Nephron progenitor cell (in vitro differentiated cells): Measurements from ENCODE around the gene TAF4B.
"Not testable (repeated sequence)": the region's sequence is repeated elsewhere in the genome, so short reads cannot be mapped to it uniquely, and the experiment has no call there.

Experiments
- DNase-seq: peaks from one replicate; pipeline ENCODE4 v3.0.0; 2021
- H3K27ac Mint-ChIP-seq: 2 replicates; pipeline ENCODE4 v1.8.0; 2021; ENCODE audit warnings: mild to moderate bottlenecking, moderate library complexity, mixed read lengths
- H3K27me3 Mint-ChIP-seq: 2 replicates; pipeline ENCODE4 v1.8.0; 2021; ENCODE audit warnings: mild to moderate bottlenecking, low read depth, mixed read lengths; ENCODE audit not compliant: poor library complexity
- H3K36me3 Mint-ChIP-seq: 2 replicates; pipeline ENCODE4 v1.8.0; 2021; ENCODE audit warnings: low read depth, mixed read lengths
- H3K4me1 Mint-ChIP-seq: 2 replicates; pipeline ENCODE4 v1.8.0; 2021; ENCODE audit warnings: mixed read lengths
- H3K4me3 Mint-ChIP-seq: 2 replicates; pipeline ENCODE4 v1.8.0; 2021; ENCODE audit warnings: mild to moderate bottlenecking, moderate library complexity, mixed read lengths
- H3K9me3 Mint-ChIP-seq: 2 replicates; pipeline ENCODE4 v1.8.0; 2021; ENCODE audit warnings: mild to moderate bottlenecking, moderate library complexity, mixed read lengths
- TF ChIP-seq, protein P1 (sequence below): fragments of 200-600 bp; sonication (generic); IDR thresholded peaks from 2 replicates; pipeline ENCODE4 v1.5.0; 2021; ENCODE audit warnings: antibody characterized with exemption

Gene TAF4B

GRCh38 chr18:26227051-26227670 is 916 bp downstream of the TAF4B start:
- H3K27me3 Mint-ChIP-seq: peaks cover 15% of the 10 kb centered on the region

GRCh38 chr18:26228562-26229260 is 2.5 kb downstream of the TAF4B start:
- Mint-ChIP-seq H3K27me3 (peaks cover 15% of the 10 kb centered on the region), H3K4me1 (peaks cover 48% of the 10 kb centered on the region), H3K36me3 (peaks cover 21% of the 10 kb centered on the region), H3K9me3 (peaks cover 13% of the 10 kb centered on the region), H3K27ac (no peak overlapping the region), H3K4me3 (peak overlapping the region; percentile 96)
- TF ChIP-seq, protein P1, sequence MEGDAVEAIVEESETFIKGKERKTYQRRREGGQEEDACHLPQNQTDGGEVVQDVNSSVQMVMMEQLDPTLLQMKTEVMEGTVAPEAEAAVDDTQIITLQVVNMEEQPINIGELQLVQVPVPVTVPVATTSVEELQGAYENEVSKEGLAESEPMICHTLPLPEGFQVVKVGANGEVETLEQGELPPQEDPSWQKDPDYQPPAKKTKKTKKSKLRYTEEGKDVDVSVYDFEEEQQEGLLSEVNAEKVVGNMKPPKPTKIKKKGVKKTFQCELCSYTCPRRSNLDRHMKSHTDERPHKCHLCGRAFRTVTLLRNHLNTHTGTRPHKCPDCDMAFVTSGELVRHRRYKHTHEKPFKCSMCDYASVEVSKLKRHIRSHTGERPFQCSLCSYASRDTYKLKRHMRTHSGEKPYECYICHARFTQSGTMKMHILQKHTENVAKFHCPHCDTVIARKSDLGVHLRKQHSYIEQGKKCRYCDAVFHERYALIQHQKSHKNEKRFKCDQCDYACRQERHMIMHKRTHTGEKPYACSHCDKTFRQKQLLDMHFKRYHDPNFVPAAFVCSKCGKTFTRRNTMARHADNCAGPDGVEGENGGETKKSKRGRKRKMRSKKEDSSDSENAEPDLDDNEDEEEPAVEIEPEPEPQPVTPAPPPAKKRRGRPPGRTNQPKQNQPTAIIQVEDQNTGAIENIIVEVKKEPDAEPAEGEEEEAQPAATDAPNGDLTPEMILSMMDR: no peak
- DNase-seq: no peak

More at GRCh38 chr18:26227051-26227670, 916 bp downstream of the TAF4B start:
- TF ChIP-seq, protein P1: no peak
- Mint-ChIP-seq H3K4me1 (peaks cover 39% of the 10 kb centered on the region), H3K9me3 (peaks cover 8% of the 10 kb centered on the region), H3K36me3 (peaks cover 12% of the 10 kb centered on the region), H3K4me3 (peak overlapping the region; percentile 96), H3K27ac (no peak overlapping the region)
- no peak for DNase-seq

DNA sequence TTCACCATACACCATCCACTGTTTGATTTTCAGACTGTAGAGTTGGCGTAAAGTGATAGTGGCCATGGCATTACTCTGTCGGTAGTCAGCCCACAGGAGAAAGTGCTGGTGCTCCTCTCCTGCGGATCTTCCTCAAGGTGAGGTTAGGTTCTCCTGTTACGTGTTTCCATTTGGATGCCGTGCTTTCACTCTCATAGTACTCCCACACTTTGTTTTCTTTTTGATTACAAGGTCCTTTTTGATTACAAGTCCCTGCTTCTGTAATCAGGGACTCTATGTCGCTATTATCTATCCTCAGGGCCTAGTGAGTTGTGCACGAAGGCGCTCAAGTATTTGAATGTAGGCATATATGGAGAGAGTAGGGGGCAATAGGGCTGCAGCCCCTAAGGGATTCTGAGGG is 4.3 kb downstream of the TAF4B start:
- Mint-ChIP-seq H3K4me1 (peaks cover 48% of the 10 kb centered on the region), H3K36me3 (peaks cover 28% of the 10 kb centered on the region), H3K9me3 (peaks cover 13% of the 10 kb centered on the region), H3K27ac (no peak overlapping the region), H3K27me3 (peaks cover 8% of the 10 kb centered on the region), H3K4me3 (no peak overlapping the region)
- TF ChIP-seq, protein P1: no peak
- no peak for DNase-seq

DNA sequence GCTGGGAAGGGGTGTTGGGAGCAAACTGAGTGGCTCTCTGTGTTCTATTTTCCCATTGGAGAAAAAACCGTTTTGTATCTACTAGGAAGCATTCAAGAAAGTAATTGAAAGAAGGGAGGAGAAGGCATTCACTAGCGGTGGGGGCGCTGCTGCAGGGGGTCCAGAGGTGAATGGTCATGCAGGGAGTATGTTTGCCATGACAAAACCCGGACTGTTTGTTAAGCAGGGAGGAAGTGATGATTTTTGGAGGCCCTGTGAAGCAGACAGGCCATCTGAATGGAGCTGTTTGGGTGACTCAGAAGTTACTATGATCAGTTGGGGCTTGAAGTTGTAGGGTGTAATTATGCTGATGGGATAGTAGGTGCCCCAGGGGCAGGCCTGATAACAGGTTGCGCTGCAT is 7.0 kb downstream of the TAF4B start:
- no peak for DNase-seq
- H3K9me3 Mint-ChIP-seq: peaks cover 27% of the 10 kb centered on the region
- peaks cover 28% of the 10 kb centered on the region for H3K36me3 Mint-ChIP-seq
- TF ChIP-seq, protein P1: no peak
- peaks cover 54% of the 10 kb centered on the region for H3K4me1 Mint-ChIP-seq
- H3K27me3 Mint-ChIP-seq: no peaks in the 10 kb centered on the region
- H3K27ac Mint-ChIP-seq: no peak overlapping the region
- H3K4me3 Mint-ChIP-seq: no peak overlapping the region

GRCh38 chr18:26237363-26237762 is 11.1 kb downstream of the TAF4B start:
- peak overlapping the region; percentile 13 for H3K4me3 Mint-ChIP-seq
- H3K36me3 Mint-ChIP-seq: peaks cover 26% of the 10 kb centered on the region
- peaks cover 37% of the 10 kb centered on the region for H3K4me1 Mint-ChIP-seq
- DNase-seq, H3K27me3 Mint-ChIP-seq: not testable (repeated sequence)
- peak overlapping the region; percentile 95 for H3K27ac Mint-ChIP-seq
- H3K9me3 Mint-ChIP-seq: peaks cover 54% of the 10 kb centered on the region

DNA sequence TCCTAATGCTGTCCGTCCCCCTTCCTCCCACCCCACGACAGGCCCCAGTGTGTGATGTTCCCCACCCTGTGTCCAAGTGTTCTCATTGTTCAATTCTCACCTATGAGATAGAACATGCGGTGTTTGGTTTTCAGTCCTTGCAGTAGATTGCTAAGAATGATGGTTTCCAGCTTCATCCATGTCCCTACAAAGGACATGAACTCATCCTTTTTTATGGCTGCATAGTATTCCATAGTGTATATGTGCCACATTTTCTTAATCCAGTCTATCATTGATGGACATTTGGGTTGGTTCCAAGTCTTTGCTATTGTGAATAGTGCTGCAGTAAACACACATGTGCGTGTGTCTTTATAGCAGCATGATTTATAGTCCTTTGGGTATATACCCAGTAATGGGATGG is 12.5 kb downstream of the TAF4B start:
- H3K4me1 Mint-ChIP-seq: peaks cover 28% of the 10 kb centered on the region
- H3K36me3 Mint-ChIP-seq: peaks cover 30% of the 10 kb centered on the region
- H3K4me3 Mint-ChIP-seq, H3K27ac Mint-ChIP-seq, DNase-seq, H3K27me3 Mint-ChIP-seq: not testable (repeated sequence)
- peaks cover 62% of the 10 kb centered on the region for H3K9me3 Mint-ChIP-seq

DNA sequence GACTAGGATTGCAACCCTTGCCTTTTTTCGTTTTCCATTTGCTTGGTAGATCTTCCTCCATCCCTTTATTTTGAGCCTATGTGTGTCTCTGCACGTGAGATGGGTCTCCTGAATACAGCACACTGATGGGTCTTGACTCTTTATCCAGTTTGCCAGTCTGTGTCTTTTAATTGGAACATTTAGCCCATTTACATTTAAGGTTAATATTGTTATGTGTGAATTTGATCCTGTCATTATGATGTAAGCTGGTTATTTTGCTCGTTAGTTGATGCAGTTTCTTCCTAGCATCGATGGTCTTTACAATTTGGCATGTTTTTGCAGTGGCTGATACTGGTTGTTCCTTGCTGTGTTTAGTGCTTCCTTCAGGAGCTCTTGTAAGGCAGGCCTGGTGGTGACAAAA is 16.1 kb downstream of the TAF4B start:
- H3K27ac Mint-ChIP-seq, H3K4me1 Mint-ChIP-seq, DNase-seq, H3K27me3 Mint-ChIP-seq, H3K4me3 Mint-ChIP-seq: not testable (repeated sequence)
- H3K36me3 Mint-ChIP-seq: peaks cover 48% of the 10 kb centered on the region
- H3K9me3 Mint-ChIP-seq: peaks cover 79% of the 10 kb centered on the region

DNA sequence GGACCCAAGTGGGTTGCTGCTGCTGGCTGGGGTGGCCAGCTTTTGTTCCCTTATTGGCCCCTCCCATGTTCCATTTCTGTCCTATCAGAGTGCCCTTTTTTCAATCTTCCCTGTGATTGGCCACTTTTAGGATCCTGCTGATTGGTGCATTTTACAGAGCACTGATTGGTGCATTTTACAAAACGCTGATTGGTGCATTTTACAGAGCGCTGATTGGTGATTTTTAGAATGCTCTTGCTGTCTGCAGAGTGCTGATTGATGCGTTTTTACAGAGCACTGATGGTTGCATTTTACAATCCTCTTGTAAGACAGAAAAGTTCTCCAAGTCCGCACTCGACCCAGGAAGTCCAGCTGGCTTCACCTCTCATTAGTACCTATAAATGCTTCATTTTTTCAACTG is 19.2 kb downstream of the TAF4B start:
- DNase-seq, H3K27ac Mint-ChIP-seq, H3K4me1 Mint-ChIP-seq, H3K4me3 Mint-ChIP-seq, H3K27me3 Mint-ChIP-seq: not testable (repeated sequence)
- peaks cover 48% of the 10 kb centered on the region for H3K36me3 Mint-ChIP-seq
- peaks cover 59% of the 10 kb centered on the region for H3K9me3 Mint-ChIP-seq
